Sigmoid colon (tissue), 7 donors: Measurements from ENCODE around the gene PPM1F. TPM values are rescaled to one million over a fixed set of nuclear protein-coding genes. Genes with fewer than 3 reads are reported as not detected.

ENCODE experiments used
- DNase-seq: peaks from one replicate; pipeline ENCODE4 v3.0.0-alpha.2; 2019
- H3K27ac ChIP-seq, 4 donors: fragments of 200-600 bp; sonication (generic); one replicate each; pipeline ENCODE4 v1.5.1; 2016 to 2019; ENCODE audit warnings: mild to moderate bottlenecking in 1 of 4
- H3K27me3 ChIP-seq, 3 donors: fragments of 200-600 bp; sonication (generic); one replicate each; pipeline ENCODE4 v1.5.1; 2019; ENCODE audit warnings: mild to moderate bottlenecking in 1 of 3
- H3K36me3 ChIP-seq, 4 donors: fragments of 200-600 bp; sonication (generic); one replicate each; pipeline ENCODE4 v1.5.1; 2016 to 2019
- H3K4me1 ChIP-seq, 4 donors: fragments of 200-600 bp; sonication (generic); one replicate each; pipeline ENCODE4 v1.5.1; 2017 to 2019
- H3K4me3 ChIP-seq, 4 donors: fragments of 200-600 bp; sonication (generic); one replicate each; pipeline ENCODE4 v1.5.1; 2017 to 2019; ENCODE audit warnings: mild to moderate bottlenecking in 2 of 4, moderate library complexity in 1 of 4
- H3K9me3 ChIP-seq, 4 donors: fragments of 200-600 bp in 3 of 4; sonication (generic) in 3 of 4; one replicate each; pipeline versions ENCODE4 v1.5.1 to v1.6.1; 2013 to 2019
- EP300 ChIP-seq, 4 donors: sonication (generic); formaldehyde crosslinking; IDR thresholded peaks; one replicate each; pipeline ENCODE4 v1.6.1; 2017; ENCODE audit warnings: antibody characterized with exemption in 4 of 4
- POLR2A ChIP-seq, 2 donors: fragments of 450-650 bp; IDR thresholded peaks; one replicate each; pipeline ENCODE4 v1.6.1; 2016; ENCODE audit warnings: antibody characterized with exemption in 2 of 2, mild to moderate bottlenecking in 2 of 2, moderate library complexity in 2 of 2
- POLR2AphosphoS5 ChIP-seq, 4 donors: sonication (generic); formaldehyde crosslinking; IDR thresholded peaks; one replicate each; pipeline ENCODE4 v1.6.1; 2017; ENCODE audit warnings: antibody characterized with exemption in 4 of 4
- WGBS, 2 donors: extraction: QIAGEN DNeasy Blood & Tissue Kit; methylation state at CpG; one replicate each; pipeline ENCODE4 v1.1.7; 2013; 5-methylcytosine and 5-hydroxymethylcytosine counted together
- intact Hi-C: fragments of 100-400 bp; cut with DNase I; formaldehyde crosslinking; loops from one replicate; pipeline ENCODE4 v1.15.1; 2023
- polyA plus RNA-seq, 3 donors: library from polyadenylated mRNA; stranded (reverse); fragments of 200-250 nt; gene quantifications; one replicate each; pipeline ENCODE4 v1.2.3, GENCODE V29; 2013
- total RNA-seq, 4 donors: library from RNA; depleted of rRNA; stranded (reverse); fragments of >200 nt; gene quantifications; one replicate each; pipeline ENCODE4 v1.1.0, GENCODE V29; 2016
- TF ChIP-seq, protein P1 (sequence below), 4 experiments: fragments of 450-650 bp in 3 of 4; fragments of 200-600 bp in 1 of 4; IDR thresholded peaks; one replicate each; pipeline ENCODE4 v1.5.1; 2016 to 2019; ENCODE audit warnings: antibody characterized with exemption in 4 of 4, mild to moderate bottlenecking in 3 of 4, moderate library complexity in 2 of 4
- donor health status: healthy with polysubstance abuse.
- donor health status: Bipolar disorder and iron deficiency.
- donor health status: healthy.

Gene PPM1F
- total and polyA plus RNA-seq, 7 donors = 2.5 to 39.2 (median 20.3) TPM

DNA sequence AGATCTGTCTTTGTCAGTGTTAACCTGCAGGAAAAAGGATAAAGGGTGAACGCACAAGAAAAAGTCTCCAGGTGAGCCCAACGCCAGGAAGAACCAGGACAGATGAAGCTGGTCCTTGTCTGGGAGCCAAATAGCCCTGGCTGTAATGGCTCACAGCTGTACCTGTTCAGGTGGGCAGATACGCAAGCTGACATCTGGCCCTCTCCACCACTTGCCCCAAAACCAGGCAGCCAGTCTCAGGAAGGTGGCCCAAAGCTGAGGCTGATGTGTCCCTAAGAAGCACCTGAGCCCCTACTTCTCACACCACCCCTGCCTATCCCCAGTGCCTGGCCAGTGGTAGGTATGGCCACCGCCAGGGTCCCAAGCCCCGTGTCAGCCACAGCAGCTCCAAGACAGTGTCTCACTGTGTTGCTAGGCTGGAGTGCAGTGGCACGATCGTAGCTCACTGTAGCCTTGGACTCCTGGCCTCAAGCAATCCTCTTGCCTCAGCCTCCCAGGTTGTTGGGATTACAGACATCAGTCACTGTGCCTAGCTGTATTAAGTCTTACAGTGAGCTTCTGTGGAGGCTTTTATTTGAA is 15.1 kb upstream of the PPM1F start:
- no peaks in the 10 kb centered on the region for H3K27me3 ChIP-seq
- TF ChIP-seq POLR2AphosphoS5 (IDR thresholded peaks at IDR 0.05) (no peak), EP300 (IDR thresholded peaks at IDR 0.05) (no peak), POLR2A (IDR thresholded peaks at IDR 0.05) (no peak)
- TF ChIP-seq, protein P1, sequence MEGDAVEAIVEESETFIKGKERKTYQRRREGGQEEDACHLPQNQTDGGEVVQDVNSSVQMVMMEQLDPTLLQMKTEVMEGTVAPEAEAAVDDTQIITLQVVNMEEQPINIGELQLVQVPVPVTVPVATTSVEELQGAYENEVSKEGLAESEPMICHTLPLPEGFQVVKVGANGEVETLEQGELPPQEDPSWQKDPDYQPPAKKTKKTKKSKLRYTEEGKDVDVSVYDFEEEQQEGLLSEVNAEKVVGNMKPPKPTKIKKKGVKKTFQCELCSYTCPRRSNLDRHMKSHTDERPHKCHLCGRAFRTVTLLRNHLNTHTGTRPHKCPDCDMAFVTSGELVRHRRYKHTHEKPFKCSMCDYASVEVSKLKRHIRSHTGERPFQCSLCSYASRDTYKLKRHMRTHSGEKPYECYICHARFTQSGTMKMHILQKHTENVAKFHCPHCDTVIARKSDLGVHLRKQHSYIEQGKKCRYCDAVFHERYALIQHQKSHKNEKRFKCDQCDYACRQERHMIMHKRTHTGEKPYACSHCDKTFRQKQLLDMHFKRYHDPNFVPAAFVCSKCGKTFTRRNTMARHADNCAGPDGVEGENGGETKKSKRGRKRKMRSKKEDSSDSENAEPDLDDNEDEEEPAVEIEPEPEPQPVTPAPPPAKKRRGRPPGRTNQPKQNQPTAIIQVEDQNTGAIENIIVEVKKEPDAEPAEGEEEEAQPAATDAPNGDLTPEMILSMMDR (IDR thresholded peaks at IDR 0.05) = no peak
- WGBS, 2 donors = 95 to 96% methylated on average over 7 of the region's 7 CpGs
- DNase-seq = no peak
- no peaks in the 10 kb centered on the region for H3K9me3 ChIP-seq
- no peak overlapping the region for H3K4me3 ChIP-seq
- H3K4me1 ChIP-seq = no peaks in the 10 kb centered on the region
- H3K36me3 ChIP-seq = peaks cover 52 to 100% (median 81%) of the 10 kb centered on the region in 4 donors
- H3K27ac ChIP-seq = no peak overlapping the region
- intact Hi-C loops = no loop called here

GRCh38 chr22:21966643-21967516 is 14.2 kb upstream of the PPM1F start:
- intact Hi-C loops = no loop called here
- TF ChIP-seq POLR2AphosphoS5 (IDR thresholded peaks at IDR 0.05) (no peak), POLR2A (IDR thresholded peaks at IDR 0.05) (no peak), EP300 (IDR thresholded peaks at IDR 0.05) (no peak)
- TF ChIP-seq, protein P1 (IDR thresholded peaks at IDR 0.05) = no peak
- Histone ChIP-seq H3K4me3 (no peak overlapping the region), H3K4me1 (no peaks in the 10 kb centered on the region), H3K27ac (no peak overlapping the region), H3K27me3 (no peaks in the 10 kb centered on the region), H3K36me3 (peaks cover 52 to 100% (median 83%) of the 10 kb centered on the region in 4 donors), H3K9me3 (no peaks in the 10 kb centered on the region)
- no peak for DNase-seq
- 93 to 94% methylated on average over 16 of the region's 16 CpGs for WGBS, 2 donors

GRCh38 chr22:21965762-21966288 is 13.2 kb upstream of the PPM1F start:
- TF ChIP-seq EP300 (IDR thresholded peaks at IDR 0.05) = no peak
- no peak for TF ChIP-seq POLR2AphosphoS5 (IDR thresholded peaks at IDR 0.05)
- no peak for TF ChIP-seq POLR2A (IDR thresholded peaks at IDR 0.05)
- TF ChIP-seq, protein P1 (IDR thresholded peaks at IDR 0.05) = no peak
- H3K4me3 ChIP-seq = no peak overlapping the region
- no peak overlapping the region for H3K27ac ChIP-seq
- H3K9me3 ChIP-seq = no peaks in the 10 kb centered on the region
- DNase-seq = no peak
- intact Hi-C loops = no loop called here
- no peaks in the 10 kb centered on the region for H3K27me3 ChIP-seq
- H3K36me3 ChIP-seq = peaks cover 44 to 100% (median 77%) of the 10 kb centered on the region in 4 donors
- no peaks in the 10 kb centered on the region for H3K4me1 ChIP-seq
- 96 to 97% methylated on average over 6 of the region's 6 CpGs for WGBS, 2 donors

- intact Hi-C loops = no loop called here
- Histone ChIP-seq H3K36me3 (peaks cover 41 to 100% (median 70%) of the 10 kb centered on the region in 4 donors), H3K4me3 (no peak overlapping the region), H3K9me3 (no peaks in the 10 kb centered on the region), H3K4me1 (no peaks in the 10 kb centered on the region), H3K27ac (no peak overlapping the region), H3K27me3 (no peaks in the 10 kb centered on the region)
- 95 to 96% methylated on average over 6 of the region's 6 CpGs for WGBS, 2 donors
- no peak for DNase-seq
- no peak for TF ChIP-seq POLR2AphosphoS5 (IDR thresholded peaks at IDR 0.05)
- no peak for TF ChIP-seq POLR2A (IDR thresholded peaks at IDR 0.05)
- TF ChIP-seq, protein P1 (IDR thresholded peaks at IDR 0.05) = no peak
- no peak for TF ChIP-seq EP300 (IDR thresholded peaks at IDR 0.05)
Observed at GRCh38 chr22:21964918-21965484, 12.4 kb upstream of the PPM1F start.
